Fibroblast of skin of scalp (primary cell): Measurements from ENCODE around the gene ASB11.
"Not testable (repeated sequence)": the region's sequence is repeated elsewhere in the genome, so short reads cannot be mapped to it uniquely, and the experiment has no call there.

Experiments
- DNase-seq: peaks from one replicate; pipeline ENCODE4 v3.0.0-alpha.2; 2013

Gene ASB11

GRCh38 chrX:15305899-15306298 is 9.5 kb downstream of the ASB11 start:
- not testable (repeated sequence) for DNase-seq

DNA sequence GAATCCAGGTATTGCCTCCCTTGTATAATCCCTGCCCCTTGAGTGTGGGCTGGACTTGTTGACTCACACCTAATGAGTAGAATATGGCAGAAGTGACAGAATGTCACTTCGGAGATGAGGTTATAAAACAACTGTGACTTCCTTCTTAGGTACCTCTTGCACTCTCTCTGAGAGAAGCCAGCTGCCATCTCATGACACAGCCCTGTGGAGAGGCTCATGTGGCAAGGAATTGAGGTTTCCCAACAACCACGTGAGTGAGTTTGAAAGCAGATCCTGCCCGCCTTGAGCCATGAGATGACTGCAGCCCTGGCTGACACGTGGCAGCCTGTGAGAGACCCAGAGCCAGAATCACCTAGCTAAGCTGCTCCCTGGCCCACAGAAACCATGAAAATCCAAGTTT is 13.5 kb downstream of the ASB11 start:
- DNase-seq: no peak

- peak; percentile 7 for DNase-seq
Measured at GRCh38 chrX:15299941-15300851, 15.2 kb downstream of the ASB11 start.

DNA sequence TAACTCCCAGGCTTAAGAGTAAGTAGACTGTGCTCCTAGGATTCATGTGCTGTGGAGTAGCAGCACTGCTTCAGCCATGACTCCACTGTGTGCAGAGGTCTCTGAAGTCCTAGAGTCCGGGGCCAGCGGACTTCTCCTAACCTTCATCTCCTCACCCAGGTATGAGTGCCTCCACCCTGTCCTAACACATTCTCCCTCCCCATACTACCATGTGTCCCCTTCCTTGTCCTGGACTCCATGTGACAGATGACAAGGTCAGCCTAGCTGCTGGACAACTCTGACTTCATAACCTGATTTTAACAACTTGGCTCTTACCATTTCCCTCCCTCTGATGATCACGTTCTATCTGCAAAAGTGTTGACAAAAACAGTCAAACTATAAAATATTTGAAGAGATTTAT is 16.7 kb downstream of the ASB11 start:
- DNase-seq: no peak

DNA sequence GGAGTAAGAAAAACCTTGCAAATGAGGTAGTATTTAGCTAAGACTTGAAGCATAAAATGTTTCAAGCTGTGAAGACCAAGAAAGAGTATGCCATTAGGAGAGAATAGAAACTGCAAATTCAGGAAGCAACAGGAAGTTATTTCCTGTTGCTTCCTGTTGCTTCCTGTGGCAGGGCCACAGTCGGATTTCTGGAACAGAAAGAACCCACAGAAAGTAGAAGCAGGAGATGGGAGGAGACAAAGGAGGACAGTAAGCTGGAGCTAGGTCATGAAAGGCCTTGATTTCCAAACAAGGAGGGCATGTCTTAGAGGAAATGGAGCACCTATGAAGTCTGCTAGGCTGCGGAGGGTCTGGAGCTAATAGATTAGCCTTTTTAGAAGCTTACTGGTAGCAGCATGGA is 17.2 kb downstream of the ASB11 start:
- DNase-seq: no peak

GRCh38 chrX:15293451-15293850 is 22.0 kb downstream of the ASB11 start:
- no peak for DNase-seq

DNA sequence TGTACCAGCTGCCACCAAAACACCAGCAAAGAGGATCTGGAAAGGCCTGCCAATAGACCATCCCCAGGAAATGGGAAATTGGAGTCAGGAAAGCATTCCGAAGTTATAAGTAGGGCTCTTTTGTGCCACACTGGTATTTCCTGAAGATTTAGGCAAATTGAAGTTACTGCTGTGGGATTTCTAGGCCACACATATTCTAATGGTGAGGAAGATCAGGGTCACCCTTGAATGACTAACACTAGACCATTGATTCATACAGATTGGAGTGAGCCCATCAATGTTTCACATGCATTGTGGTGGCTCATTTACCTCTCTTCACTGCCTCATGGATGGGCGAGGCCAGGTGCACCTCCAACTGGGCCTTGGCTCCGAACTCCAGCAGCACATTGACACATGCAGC is 22.6 kb downstream of the ASB11 start:
- DNase-seq: no peak

GRCh38 chrX:15277604-15278003 is 37.8 kb downstream of the ASB11 start:
- no peak for DNase-seq

GRCh38 chrX:15274946-15275345 is 40.5 kb downstream of the ASB11 start:
- DNase-seq: peak; percentile 5

GRCh38 chrX:15273275-15273674 is 42.2 kb downstream of the ASB11 start:
- not testable (repeated sequence) for DNase-seq

DNA sequence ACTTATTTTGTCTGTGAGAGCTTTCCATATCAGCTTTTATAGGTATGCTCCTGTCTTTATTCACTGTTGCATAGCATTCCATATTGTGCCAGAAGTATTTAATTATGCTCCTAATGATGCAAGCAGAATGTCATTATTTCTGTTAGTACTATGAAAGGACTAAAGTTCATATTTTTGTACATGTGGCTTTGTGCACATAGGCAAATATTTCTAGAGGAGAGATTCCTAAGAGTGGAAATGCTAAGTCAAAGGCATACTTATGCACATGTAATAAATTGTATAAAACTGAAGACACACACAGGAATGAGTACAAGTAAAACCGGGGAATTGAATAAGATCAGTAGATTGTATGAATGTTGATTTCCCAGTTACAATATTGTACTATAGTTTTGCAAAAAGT is 43.7 kb downstream of the ASB11 start:
- DNase-seq: no peak

DNA sequence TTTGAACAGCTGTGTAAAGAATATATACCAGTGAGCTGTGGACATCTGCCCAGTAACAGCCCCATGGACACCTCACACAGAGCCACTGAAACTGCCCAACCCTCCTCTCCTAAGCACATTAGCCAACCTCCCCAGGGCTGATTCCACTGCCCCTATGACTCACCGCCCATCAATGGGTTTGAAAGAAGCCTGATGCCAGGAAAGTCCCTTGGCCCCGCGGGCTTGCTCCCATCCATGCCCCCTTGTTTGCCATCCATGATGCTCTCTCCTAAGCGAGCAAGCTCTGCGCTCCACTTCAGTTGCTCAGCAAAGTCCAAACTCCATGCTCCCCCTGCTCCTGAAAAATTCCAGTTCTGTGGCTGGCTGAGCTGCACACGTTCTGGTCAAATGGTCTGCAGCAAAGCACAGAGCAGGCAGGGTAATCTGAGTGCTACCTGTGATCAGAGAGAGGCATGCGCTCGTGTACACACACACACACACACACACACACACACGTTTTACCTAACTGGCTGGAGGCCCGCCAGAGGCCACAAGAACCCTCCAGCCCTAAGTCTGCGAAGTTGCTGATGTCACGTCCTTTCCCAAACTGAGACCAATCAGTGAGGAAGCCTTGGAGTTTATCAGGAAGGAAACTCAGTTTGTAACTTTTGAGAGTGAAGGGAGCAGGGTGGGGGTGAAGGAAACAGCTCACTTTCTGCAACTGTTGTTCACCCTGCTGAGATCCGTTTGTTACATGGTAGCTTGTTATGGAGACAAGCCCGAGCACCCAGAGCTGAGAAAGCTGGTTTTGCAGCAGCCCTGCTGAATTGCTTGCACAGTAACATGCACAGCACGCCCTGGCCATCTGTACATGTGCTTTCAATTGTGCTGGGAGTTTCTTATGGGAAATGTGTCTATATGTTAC is 45.6 kb downstream of the ASB11 start, which contains the start of gene ASB9:
Gene ASB9 (minus strand): TSS at position 466 of the 904 bp plus-strand sequence. CDS start 209 bp downstream, at position 257.
- DNase-seq: peak; percentile 53

DNA sequence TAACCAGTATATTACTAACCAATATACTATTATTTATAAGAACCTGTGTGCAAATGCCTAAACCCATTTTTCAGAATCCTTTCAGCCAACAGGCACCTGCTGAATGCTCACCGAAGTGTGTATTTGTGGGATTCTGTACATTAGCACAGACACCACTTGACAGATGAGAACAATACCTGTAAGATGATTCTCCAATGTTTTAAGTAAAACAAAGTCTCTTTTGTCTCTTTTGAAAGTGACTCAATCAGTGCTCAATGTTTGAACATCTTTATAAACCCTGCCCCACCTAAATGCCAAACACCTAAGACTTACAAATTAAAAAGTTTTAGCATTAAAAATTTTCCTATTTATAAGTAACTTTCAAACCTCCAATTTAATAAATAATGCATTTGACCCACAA is 46.3 kb downstream of the ASB11 start:
- DNase-seq: no peak

DNA sequence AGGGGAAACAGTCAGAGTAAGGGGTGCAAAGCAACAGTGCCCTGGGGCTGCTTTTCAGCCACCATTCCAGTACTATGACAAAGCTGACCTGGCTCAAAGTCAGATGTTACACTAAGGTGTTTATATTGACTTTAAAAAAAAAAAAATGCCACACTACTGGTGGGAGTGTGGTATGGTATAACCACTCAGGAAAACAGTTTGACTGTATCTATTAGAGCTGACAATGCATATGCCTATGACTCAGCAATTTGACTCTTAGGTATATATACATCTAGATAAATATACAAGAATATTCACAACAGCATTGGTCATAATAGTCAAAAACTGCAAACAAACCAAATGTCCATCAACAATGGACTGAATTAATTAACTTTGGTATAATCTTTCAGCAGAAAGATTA is 60.6 kb downstream of the ASB11 start:
- DNase-seq: no peak

GRCh38 chrX:15245896-15246295 is 69.5 kb downstream of the ASB11 start:
- no peak for DNase-seq

DNA sequence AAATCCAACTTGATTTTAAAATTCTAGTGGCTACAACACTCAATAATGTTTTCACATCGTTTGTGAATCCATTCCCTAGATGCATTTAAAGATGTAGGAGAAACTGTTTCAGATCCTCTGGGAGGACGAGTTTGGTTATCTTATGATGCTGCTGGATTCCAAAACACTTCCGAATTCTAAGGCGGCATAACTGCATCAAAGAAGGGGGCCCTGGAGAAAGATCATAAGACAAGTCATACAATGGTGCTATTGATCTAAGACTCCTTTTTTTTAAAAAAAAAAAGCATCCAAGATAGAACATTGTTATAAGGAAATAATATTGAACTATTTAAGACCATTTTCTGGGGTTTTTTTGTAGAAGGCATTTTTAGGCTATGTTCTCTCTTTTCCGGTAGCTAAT is 71.0 kb downstream of the ASB11 start:
- no peak for DNase-seq

DNA sequence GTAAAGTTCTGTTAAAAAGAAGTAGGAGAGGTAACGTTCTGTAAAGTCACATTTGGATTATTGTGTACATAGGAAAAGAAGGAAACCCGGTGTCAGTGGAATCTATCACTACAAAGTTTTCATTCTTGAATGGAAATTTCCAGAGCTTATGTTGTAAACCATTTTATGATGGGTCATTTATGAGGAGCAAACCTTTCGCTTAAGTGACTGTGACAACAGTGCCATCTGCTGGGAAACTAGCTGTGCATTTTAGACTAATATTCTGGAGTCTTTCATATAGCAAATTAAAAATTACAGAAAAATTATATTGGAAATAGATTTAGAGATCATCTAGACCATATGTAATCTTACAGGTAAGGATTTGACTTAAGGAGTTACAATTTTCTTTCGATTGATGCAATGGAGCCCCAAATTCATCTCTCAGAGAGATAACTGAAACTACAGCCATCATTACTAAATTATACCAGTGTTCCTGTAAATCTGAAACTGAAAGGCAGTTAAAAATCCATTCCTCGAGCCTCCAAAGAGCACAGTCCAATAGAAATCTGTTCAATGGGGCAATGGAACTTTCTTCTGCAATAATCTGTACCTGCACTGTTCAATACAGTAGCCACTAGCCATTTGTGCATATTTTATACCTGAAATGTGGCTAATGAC is 72.4 kb downstream of the ASB11 start:
- peak; percentile 43 for DNase-seq

- no peak for DNase-seq
Measured at GRCh38 chrX:15241301-15241700, 74.1 kb downstream of the ASB11 start.

GRCh38 chrX:15240414-15240813 is 75.0 kb downstream of the ASB11 start:
- DNase-seq: no peak

GRCh38 chrX:15236146-15236545 is 79.3 kb downstream of the ASB11 start:
- no peak for DNase-seq

DNA sequence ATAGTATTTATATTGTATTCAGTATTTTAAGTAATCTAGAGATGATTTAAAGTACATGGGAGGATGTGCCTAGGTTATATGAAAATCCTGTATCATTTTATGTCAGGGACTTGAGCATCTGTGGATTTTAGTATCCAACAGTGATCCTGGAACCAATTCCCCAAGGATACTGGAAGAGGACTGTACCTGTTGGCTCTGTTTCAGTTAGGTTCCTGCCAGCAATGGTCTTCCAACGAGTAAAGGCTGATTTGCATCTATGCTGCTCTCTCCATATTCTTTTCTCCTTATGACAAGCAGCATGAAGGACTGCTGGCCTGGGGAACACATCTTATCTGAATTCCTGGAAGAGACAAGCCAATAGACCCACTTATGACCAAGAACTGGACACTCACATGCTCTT is 80.4 kb downstream of the ASB11 start:
- no peak for DNase-seq

GRCh38 chrX:15233416-15234015 is 81.9 kb downstream of the ASB11 start:
- no peak for DNase-seq
